ENCODE data around the gene MAOA.
"Not testable (repeated sequence)": the region's sequence is repeated elsewhere in the genome, so short reads cannot be mapped to it uniquely, and the experiment has no call there.

The MAOA gene

GRCh38 chrX:43656005-43656494 is at the start of gene MAOA:
Gene MAOA, plus strand, starts transcription at chrX:43656299. Its CDS starts 43 bp downstream, at chrX:43656342.
- no peak for DNase-seq (ENCODE audit: low spot score)

- no peak for DNase-seq (ENCODE audit: low spot score)
These were observed 43.7 kb upstream of the MAOA start for GRCh38 chrX:43612400-43612799.

DNA sequence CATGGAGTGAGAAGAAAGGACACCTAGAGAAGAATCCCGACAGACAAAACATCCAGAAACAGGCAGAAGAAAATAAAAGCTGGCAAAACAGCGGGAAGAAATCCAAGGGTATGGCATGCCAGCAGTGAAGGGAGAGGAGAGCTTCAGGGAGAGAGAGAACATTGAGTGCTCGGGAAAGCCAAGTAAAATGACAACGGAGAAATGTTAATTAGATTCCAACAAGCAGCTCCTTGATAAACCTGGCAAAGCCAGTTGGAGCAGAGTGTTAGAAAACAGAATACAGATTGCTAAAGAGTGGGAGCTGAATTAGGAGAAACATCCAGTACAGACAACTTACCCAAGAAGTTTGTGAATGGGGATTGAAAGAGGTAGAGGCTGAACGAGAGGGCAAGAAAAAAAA is 40.4 kb upstream of the MAOA start:
- DNase-seq (ENCODE audit: low spot score): peak; percentile 2

DNA sequence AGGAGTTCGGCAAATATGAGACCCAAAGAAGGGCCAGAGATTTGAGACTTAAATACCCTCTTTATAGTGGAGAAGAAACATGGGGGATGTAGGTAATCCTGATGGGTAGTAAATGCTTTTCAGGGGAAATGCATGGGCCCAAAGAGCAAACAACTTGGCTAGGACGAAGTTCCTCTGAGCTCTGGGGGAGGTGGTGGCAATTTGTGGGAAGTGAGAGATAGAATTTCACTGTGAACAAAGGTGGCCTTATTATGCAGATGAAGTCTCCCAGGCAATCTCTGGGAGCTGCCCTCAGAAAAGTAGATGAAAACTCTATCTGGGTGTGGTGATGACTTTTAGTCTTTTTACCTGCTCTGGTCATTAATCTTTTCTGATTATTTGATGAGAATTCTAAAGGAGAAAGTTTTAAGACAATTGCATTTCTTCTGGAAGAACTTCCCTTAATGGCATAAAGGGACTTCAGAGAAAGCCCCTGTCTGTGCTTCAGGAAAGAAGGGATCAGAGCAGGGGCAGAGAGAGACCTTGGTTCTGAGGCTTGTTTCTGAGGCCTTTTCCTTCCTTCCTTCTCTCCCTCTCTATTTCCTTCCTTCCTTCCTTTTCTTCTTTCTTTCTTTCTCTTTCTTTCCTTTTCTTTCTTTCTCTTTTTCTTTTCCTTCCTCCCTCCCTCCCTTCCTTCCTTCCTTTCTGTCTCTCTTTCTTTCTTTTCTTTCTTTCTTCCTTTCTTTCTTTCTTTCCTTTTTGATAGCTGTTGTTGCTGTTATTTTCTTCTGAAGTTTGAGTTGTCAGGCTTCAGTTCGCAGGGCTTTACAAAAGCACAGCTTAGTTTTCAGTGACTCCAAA is 37.5 kb upstream of the MAOA start:
- DNase-seq (ENCODE audit: low spot score): no peak

DNA sequence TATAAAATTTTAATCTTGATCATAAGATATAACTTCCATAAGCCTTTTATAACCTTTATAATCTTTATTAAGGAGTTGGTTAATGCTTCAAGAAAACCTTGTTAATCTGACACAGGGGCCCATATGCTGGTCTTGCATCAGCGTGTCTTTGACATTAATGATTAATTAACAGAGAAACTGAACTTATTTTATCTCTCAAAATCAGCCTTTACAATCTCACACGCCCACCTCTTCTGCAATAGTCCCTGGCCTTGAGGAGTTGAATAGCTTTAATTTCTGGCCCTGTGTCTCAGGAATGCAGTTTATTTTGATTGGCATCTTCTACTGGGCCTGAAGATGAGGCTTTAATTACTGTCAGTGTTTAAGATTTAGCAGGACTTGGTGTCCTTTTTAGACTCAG is 36.2 kb upstream of the MAOA start:
- not testable (repeated sequence) for DNase-seq (ENCODE audit: low spot score)

DNA sequence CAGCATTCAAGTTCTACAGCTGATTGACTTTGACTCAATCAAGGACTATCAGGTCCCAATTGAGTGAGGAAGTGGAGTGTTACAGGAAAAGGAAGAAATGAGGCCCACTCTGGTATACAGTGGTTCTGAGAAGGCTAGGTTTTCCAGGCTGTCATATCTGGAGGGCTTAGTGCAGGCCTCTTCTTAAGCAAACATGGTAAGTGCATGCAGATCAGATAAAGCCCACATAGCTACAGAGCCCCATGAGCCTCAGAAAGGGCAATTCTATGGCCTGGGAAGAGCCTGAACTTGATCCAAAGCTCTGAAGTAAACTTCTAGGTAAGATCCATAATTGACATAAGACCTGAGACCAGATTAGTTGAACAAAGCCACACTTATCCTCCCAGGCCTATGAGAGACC is 29.0 kb upstream of the MAOA start:
- DNase-seq (ENCODE audit: low spot score): no peak

DNA sequence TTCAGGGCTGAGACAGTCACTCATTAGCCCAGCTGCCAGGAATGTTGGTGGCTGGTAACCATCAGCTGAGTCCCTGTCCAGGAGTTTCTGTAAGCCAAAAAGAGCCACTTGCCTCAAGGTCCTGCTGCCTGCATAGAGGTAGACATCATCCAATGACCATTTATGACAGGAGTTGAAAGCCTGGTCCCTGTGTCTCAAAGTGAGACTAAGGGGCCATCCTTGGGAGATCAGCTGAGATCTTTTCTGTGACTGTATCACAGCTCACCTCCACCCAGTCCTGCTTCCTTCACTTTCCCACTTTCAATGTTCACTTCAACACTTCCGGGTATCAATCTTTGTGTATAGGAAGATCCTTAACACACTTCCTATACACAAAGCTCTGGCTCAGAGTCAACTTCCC is 28.4 kb upstream of the MAOA start:
- DNase-seq (ENCODE audit: low spot score): no peak

DNA sequence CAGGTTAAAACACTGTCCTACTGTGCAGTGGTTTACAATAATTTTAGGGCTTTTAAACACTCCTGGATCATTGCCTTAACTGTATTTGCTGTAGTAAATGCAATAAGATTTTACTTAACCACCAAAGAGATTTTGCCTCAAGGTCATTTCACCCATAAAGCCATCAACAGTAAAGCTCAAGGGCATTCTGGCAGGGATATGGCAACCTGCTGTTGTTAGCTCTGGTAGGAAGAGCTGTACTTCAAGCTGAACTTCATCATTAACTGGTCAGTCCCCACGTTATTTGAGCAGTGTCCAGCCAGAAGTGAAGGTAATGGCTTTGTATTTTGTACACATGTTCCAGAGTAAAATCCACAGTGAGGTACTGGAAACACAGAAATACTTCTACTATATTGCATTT is 26.9 kb upstream of the MAOA start:
- no peak for DNase-seq (ENCODE audit: low spot score)

- no peak for DNase-seq (ENCODE audit: low spot score)
These were observed 24.3 kb upstream of the MAOA start for GRCh38 chrX:43631841-43632240.

GRCh38 chrX:43633081-43633480 is 23.0 kb upstream of the MAOA start:
- DNase-seq (ENCODE audit: low spot score): no peak

- DNase-seq (ENCODE audit: low spot score): no peak
These were observed 22.3 kb upstream of the MAOA start for GRCh38 chrX:43633757-43634156.

- no peak for DNase-seq (ENCODE audit: low spot score)
These were observed 15.6 kb upstream of the MAOA start for GRCh38 chrX:43640482-43640881.

GRCh38 chrX:43641691-43642090 is 14.4 kb upstream of the MAOA start:
- no peak for DNase-seq (ENCODE audit: low spot score)

- no peak for DNase-seq (ENCODE audit: low spot score)
These were observed 12.9 kb upstream of the MAOA start for GRCh38 chrX:43643201-43643600.

- DNase-seq (ENCODE audit: low spot score): no peak
These were observed 12.4 kb upstream of the MAOA start for GRCh38 chrX:43643662-43644061.

DNA sequence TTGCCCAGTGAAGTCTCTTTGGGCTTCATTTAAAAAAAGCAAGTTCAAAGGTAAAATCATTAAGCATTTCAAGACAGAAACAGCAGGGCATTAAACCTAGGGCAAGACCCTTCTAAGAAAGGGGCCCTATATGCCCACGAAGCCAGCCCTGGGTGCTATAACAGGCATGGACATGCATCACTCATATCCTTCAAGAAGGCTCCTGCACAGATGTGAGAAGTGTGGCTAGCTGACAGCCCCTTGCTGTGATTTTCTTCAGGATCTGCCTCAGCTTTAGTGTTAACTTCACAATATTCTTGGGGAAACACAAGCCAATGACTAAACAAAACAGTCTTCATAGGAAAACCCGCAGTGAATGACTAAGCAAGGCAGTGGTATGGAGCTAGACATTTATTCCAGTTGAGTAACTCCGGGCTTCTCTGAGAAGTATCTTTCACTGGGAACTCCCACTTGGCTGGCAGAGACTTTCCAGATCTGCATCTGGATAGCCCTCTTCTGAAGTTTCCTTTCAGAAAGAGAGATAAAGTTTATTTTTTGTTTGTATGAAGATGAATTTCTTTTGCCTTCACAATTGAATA is 11.9 kb upstream of the MAOA start:
- DNase-seq (ENCODE audit: low spot score): no peak

- DNase-seq (ENCODE audit: low spot score): no peak
These were observed 9.3 kb upstream of the MAOA start for GRCh38 chrX:43646800-43647199.

GRCh38 chrX:43654431-43655150 is 1.5 kb upstream of the MAOA start:
- peak; percentile 83 for DNase-seq (ENCODE audit: low spot score)

DNA sequence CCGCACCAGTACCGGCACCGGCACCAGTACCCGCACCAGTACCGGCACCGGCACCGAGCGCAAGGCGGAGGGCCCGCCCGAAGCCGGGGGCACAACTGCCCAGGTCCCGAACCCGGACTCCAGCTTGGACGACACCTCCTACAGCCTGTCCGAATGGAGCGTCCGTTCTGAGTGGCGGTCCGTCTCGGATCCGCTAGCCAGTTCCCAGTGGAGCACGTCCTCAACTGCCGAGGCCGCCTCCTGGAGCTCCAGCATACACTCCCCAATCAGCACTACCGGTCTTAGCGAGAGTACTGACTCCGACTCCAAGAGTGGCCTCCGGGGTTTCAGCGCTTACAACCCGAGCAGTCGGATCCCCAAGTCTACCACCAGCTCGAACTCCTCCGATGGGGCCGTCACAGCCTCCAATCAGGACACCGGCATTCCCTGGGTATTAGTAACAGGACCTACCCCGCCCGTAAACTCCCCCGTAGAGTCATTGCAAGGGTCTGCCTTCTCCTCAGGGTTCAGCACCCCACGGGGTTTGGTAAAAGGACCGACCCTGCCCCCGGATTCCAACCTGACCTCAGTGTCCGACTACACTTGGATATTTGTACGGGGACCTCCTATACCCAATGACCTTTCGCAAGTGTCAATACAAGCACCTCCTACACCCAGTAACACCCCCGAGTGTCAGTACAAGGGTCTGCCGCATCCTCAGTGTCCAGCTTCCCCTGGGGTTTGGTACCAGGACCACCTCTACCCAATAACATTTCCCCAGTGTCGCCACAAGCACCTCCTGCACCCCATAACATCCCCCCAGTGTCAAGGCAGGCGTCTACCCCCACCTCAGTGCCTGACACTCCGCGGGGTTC is 721 bp upstream of the MAOA start:
- peak; percentile 5 for DNase-seq (ENCODE audit: low spot score)

- no peak for DNase-seq (ENCODE audit: low spot score)
These were observed 1.6 kb downstream of the MAOA start for GRCh38 chrX:43657671-43658070.

- DNase-seq (ENCODE audit: low spot score): no peak
These were observed 5.6 kb downstream of the MAOA start for GRCh38 chrX:43661521-43662240.

Measured in cerebellar cortex (tissue), 1 donor.